Stomach (tissue), 9 donors: ENCODE data around the gene PIGX. TPM values are rescaled to one million over a fixed set of nuclear protein-coding genes. Genes with fewer than 3 reads are reported as not detected.
A peak's percentile ranks its signal among the peaks of the same experiment; 100 is the strongest.

Experiments
- DNase-seq, 2 donors: peaks; one replicate each; pipeline versions ENCODE4 v3.0.0 to v3.0.0-alpha.2; 2013 to 2019
- H3K27ac ChIP-seq, 5 donors: fragments of 200-600 bp in 4 of 5; sonication (generic) in 4 of 5; one replicate each; pipeline ENCODE4 v1.5.1; 2013 to 2019; ENCODE audit warnings: mild to moderate bottlenecking in 1 of 5, moderate library complexity in 1 of 5
- H3K27me3 ChIP-seq, 3 donors: fragments of 200-600 bp; sonication (generic); one replicate each; pipeline ENCODE4 v1.5.1; 2017 to 2019; ENCODE audit warnings: mixed run types in 1 of 3
- H3K36me3 ChIP-seq, 4 donors: fragments of 200-600 bp; sonication (generic); 1 replicate in 3 of 4; 2 replicates in 1 of 4; pipeline ENCODE4 v1.5.1; 2016 to 2019
- H3K4me1 ChIP-seq, 4 donors: fragments of 200-600 bp; sonication (generic); one replicate each; pipeline ENCODE4 v1.5.1; 2016 to 2019
- H3K4me3 ChIP-seq, 4 donors: fragments of 200-600 bp; sonication (generic) in 3 of 4; one replicate each; pipeline ENCODE4 v1.5.1; 2016 to 2019; ENCODE audit warnings: mild to moderate bottlenecking in 1 of 4
- H3K9me3 ChIP-seq, 4 donors: fragments of 200-600 bp; sonication (generic); one replicate each; pipeline ENCODE4 v1.5.1; 2016 to 2019
- CTCF ChIP-seq, 7 experiments: fragments of 450-650 bp in 4 of 7; fragments of 200-600 bp in 3 of 7; sonication (generic) in 3 of 7; IDR thresholded peaks; one replicate each; pipeline ENCODE4 v1.5.1; 2016 to 2019; ENCODE audit warnings: antibody characterized with exemption in 7 of 7, control low read depth in 2 of 7, mild to moderate bottlenecking in 1 of 7
- EP300 ChIP-seq: sonication (generic); formaldehyde crosslinking; IDR thresholded peaks from one replicate; pipeline ENCODE4 v1.6.1; 2017; ENCODE audit warnings: antibody characterized with exemption
- POLR2A ChIP-seq, 4 donors: fragments of 450-650 bp; IDR thresholded peaks; one replicate each; pipeline ENCODE4 v1.6.1; 2016; ENCODE audit warnings: antibody characterized with exemption in 4 of 4, control low read depth in 2 of 4, mild to moderate bottlenecking in 1 of 4, moderate library complexity in 1 of 4
- POLR2AphosphoS5 ChIP-seq, 3 donors: sonication (generic); formaldehyde crosslinking; IDR thresholded peaks; one replicate each; pipeline ENCODE4 v1.6.1; 2016; ENCODE audit warnings: antibody characterized with exemption in 3 of 3
- WGBS, 5 donors: extraction: QIAGEN DNeasy Blood & Tissue Kit in 3 of 5; methylation state at CpG; one replicate each; pipeline versions ENCODE4 v1.1.5 to v1.1.7; 2013 to 2018; 5-methylcytosine and 5-hydroxymethylcytosine counted together
- intact Hi-C: fragments of 100-400 bp; cut with DNase I; formaldehyde crosslinking; loops from one replicate; pipeline ENCODE4 v1.15.1; 2023; ENCODE audit warnings: low total_unique reads
- polyA plus RNA-seq, 3 donors: library from polyadenylated mRNA; stranded (reverse); fragments of 200-250 nt; gene quantifications; one replicate each; pipeline ENCODE4 v1.2.3, GENCODE V29; 2013
- total RNA-seq, 5 donors: library from RNA; depleted of rRNA; stranded (reverse); fragments of >200 nt; gene quantifications; one replicate each; pipeline versions ENCODE4 v1.1.0 to v1.2.3, GENCODE V29; 2014 to 2016
- donor health status: healthy with polysubstance abuse.
- donor health status: Bipolar disorder and iron deficiency.
- donor health status: healthy.

The PIGX gene
- total and polyA plus RNA-seq, 8 donors = 4.6 to 60.8 (median 15.0) TPM

GRCh38 chr3:196749125-196749524 lies 36.9 kb downstream of the PIGX start:
- Histone ChIP-seq H3K4me3 (no peak overlapping the region), H3K9me3 (no peaks in the 10 kb centered on the region), H3K36me3 (peaks cover 0 to 11% (median 2%) of the 10 kb centered on the region in 4 donors), H3K27ac (no peak overlapping the region), H3K27me3 (no peaks in the 10 kb centered on the region), H3K4me1 (peaks cover 6 to 40% (median 17%) of the 10 kb centered on the region in 4 donors)
- WGBS, 5 donors = 79 to 94% (median 92%) methylated on average over 8 of the region's 8 CpGs
- no peak for DNase-seq
- no peak for TF ChIP-seq POLR2AphosphoS5 (IDR thresholded peaks at IDR 0.05)
- TF ChIP-seq EP300 = no peak
- no peak for TF ChIP-seq CTCF (IDR thresholded peaks at IDR 0.05)
- no peak for TF ChIP-seq POLR2A (IDR thresholded peaks at IDR 0.05)
- intact Hi-C loops = no loop called here

DNA sequence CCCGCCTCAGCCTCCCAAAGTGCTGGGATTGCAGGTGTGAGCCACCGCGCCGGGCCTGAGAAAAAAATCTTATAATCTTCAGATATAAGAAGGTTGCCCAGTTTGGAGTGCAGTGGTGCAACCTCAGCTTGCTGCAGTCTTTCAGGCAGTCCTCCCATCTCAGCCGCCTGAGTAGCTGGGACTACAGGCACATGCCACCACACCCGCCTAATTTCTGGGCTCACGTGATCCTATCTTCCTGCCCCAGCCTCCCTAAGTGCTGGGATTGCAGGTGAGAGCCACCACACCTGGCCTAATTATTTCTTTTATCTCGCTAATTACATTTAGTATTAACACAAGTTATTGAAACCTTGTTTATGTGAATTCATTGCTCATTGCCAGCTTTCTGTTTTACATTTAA lies 41.0 kb downstream of the PIGX start:
- Histone ChIP-seq H3K4me1 (peaks cover 16 to 43% (median 26%) of the 10 kb centered on the region in 4 donors), H3K9me3 (peaks cover 0 to 13% (median 10%) of the 10 kb centered on the region in 4 donors), H3K36me3 (peaks cover 0 to 17% (median 9%) of the 10 kb centered on the region in 4 donors), H3K4me3 (no peak overlapping the region), H3K27ac (peak overlapping the region in 1 of 5 donors; percentile 54), H3K27me3 (no peaks in the 10 kb centered on the region)
- no peak for DNase-seq
- intact Hi-C loops = no loop called here
- TF ChIP-seq POLR2A (IDR thresholded peaks at IDR 0.05) (no peak), POLR2AphosphoS5 (IDR thresholded peaks at IDR 0.05) (no peak), CTCF (IDR thresholded peaks at IDR 0.05) (no peak), EP300 (no peak)
- 90 to 95% (median 95%) methylated on average over 5 to 8 of the region's 8 CpGs for WGBS, 5 donors

- Histone ChIP-seq H3K27me3 (no peaks in the 10 kb centered on the region), H3K36me3 (peaks cover 0 to 14% (median 9%) of the 10 kb centered on the region in 4 donors), H3K4me1 (peaks cover 16 to 37% (median 28%) of the 10 kb centered on the region in 4 donors), H3K9me3 (peaks cover 0 to 13% (median 10%) of the 10 kb centered on the region in 4 donors), H3K4me3 (no peak overlapping the region), H3K27ac (peak overlapping the region in 4 of 5 donors; percentile 39 to 60 (median 50))
- intact Hi-C loops = no loop called here
- TF ChIP-seq EP300 (no peak), POLR2AphosphoS5 (IDR thresholded peaks at IDR 0.05) (peak in 2 of 3 donors; percentile 43 to 82)
- 28 to 66% (median 46%) methylated on average over 9 of the region's 9 CpGs for WGBS, 5 donors
- peak; percentile 58 to 65 for DNase-seq
Observed at GRCh38 chr3:196754091-196754981, 42.2 kb downstream of the PIGX start.

DNA sequence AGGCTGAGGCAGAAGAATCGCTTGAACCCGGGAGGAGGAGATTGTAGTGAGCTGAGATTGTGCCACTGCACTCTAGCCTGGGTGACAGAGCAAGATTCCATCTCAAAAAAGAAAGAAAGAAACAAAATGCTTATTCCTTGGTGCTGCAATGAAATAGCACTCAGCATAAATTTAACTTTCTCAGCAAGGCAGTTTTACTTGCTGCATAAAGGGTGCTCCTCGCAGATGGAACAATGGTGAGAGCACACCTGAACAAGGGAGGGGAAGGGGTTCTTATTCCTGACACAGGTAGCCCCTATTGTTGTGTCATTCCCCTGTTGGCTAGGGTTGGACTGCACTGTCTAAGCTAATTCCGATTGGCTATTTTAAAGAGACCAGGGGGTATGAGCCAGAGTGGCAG lies 44.6 kb downstream of the PIGX start:
- TF ChIP-seq POLR2AphosphoS5 (IDR thresholded peaks at IDR 0.05) (no peak), CTCF (IDR thresholded peaks at IDR 0.05) (no peak), POLR2A (IDR thresholded peaks at IDR 0.05) (no peak), EP300 (no peak)
- peaks cover 16 to 35% (median 28%) of the 10 kb centered on the region in 4 donors for H3K4me1 ChIP-seq
- H3K27me3 ChIP-seq = no peaks in the 10 kb centered on the region
- H3K27ac ChIP-seq = no peak overlapping the region
- H3K36me3 ChIP-seq = peaks cover 0 to 16% (median 8%) of the 10 kb centered on the region in 4 donors
- DNase-seq = no peak
- intact Hi-C loops = no loop called here
- 70 to 100% (median 86%) methylated on average over 4 of the region's 4 CpGs for WGBS, 5 donors
- H3K9me3 ChIP-seq = peaks cover 0 to 13% (median 10%) of the 10 kb centered on the region in 4 donors
- no peak overlapping the region for H3K4me3 ChIP-seq
